ENCODE measurements around the gene ADAMTS17.

GRCh38 chr15:100186366-100186765 lies 155.4 kb downstream of the ADAMTS17 start:
- TF ChIP-seq CTCF (IDR thresholded peaks at IDR 0.05) (no peak), EP300 (IDR thresholded peaks at IDR 0.05; ENCODE audit: low read depth) (no peak)
